T-helper 2 cell treated with Interferon-gamma antibody and Interleukin-4, amounts not matched to agents 100 ng/mL and 5 ng/mL, for 36 hours (primary cell): ENCODE measurements around the gene STAT4. TPM values are rescaled to one million over a fixed set of nuclear protein-coding genes. Genes with fewer than 3 reads are reported as not detected.

Experiments
- intact Hi-C: fragments of 100-400 bp; cut with micrococcal nuclease; formaldehyde crosslinking; loops from one replicate; pipeline ENCODE4 v1.15.1; 2023
- total RNA-seq: library from RNA; stranded (reverse); gene quantifications from 2 replicates; pipeline ENCODE4 v1.2.3, GENCODE V29; 2022

Gene STAT4, protein sequence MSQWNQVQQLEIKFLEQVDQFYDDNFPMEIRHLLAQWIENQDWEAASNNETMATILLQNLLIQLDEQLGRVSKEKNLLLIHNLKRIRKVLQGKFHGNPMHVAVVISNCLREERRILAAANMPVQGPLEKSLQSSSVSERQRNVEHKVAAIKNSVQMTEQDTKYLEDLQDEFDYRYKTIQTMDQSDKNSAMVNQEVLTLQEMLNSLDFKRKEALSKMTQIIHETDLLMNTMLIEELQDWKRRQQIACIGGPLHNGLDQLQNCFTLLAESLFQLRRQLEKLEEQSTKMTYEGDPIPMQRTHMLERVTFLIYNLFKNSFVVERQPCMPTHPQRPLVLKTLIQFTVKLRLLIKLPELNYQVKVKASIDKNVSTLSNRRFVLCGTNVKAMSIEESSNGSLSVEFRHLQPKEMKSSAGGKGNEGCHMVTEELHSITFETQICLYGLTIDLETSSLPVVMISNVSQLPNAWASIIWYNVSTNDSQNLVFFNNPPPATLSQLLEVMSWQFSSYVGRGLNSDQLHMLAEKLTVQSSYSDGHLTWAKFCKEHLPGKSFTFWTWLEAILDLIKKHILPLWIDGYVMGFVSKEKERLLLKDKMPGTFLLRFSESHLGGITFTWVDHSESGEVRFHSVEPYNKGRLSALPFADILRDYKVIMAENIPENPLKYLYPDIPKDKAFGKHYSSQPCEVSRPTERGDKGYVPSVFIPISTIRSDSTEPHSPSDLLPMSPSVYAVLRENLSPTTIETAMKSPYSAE
- 91.2 and 93.2 TPM in 2 replicates for total RNA-seq

DNA sequence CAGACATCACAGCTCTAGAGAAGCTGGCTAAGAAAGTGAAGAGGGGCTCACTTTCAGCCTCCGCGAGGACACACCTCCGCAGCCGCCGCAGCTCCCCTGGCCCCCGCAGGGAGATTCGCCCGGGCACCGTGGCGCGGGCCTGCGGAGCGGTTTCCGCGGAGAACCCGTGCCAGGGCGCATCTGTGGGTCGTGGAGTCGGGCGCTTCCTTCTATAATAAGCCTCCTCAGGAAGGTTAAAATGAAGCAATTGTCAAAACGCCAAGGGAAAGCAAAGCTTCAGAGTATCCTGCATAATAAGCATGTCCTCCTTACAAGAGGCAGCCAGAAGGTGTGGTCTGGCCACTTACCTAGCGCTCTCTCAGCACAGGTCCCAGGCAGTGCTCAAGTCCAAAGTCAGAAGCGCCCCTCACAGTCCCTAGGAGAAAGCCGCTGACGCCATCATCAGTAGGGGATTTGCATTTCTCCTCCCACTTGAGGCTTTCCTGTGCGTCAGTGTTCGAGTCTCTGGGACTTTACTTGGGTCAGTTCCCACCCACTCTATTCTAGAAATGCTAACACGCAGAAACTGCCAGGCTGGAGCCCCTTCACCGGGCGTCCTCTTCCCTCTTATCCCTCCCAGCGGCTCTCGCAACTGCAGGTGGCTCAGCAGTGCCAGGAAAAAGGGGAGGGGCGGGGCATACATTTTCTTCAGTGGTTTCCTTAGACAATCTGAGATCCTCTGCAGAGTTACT is at the start of gene STAT4:
STAT4 (minus strand) TSS at position 395 of the 731 bp plus-strand sequence. CDS start 2,791 bp downstream, outside the sequence.
- intact Hi-C loops: loop anchor here (1.0 to 2.0 kb wide), 8 partner anchors 24 to 527 kb away; partner anchors contain the start of genes GLS and STAT1

DNA sequence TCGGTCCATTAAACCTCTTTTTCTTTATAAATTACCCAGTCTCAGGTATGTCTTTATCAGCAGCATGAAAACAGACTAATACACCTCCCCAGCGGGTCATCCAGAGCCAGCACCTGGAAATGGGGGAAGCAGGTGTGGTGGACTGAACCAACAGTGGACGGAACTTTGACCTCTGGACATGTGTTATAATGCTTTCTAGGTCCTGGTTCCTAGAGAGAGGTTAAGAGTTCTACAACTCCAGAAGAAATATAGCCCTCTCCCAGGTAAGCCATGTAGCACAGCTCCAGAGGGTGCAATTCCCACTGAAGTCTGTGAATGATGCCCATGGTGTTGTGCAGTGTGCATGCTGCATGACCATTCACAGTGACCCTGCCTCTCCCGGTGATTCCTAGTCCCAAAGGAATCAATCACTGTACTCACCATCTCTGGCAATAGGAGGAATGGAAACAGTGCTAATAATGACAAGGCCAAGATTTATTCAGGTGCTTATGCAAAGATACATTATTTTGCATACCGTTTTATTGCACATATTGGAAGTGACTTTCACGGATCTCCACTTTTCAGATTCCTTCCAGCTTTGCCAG is 49.2 kb upstream of the STAT4 start:
- intact Hi-C loops: loop anchor here (5.0 kb wide), 1 partner anchor 47 kb away; the partner anchor contains the start of gene MYO1B

DNA sequence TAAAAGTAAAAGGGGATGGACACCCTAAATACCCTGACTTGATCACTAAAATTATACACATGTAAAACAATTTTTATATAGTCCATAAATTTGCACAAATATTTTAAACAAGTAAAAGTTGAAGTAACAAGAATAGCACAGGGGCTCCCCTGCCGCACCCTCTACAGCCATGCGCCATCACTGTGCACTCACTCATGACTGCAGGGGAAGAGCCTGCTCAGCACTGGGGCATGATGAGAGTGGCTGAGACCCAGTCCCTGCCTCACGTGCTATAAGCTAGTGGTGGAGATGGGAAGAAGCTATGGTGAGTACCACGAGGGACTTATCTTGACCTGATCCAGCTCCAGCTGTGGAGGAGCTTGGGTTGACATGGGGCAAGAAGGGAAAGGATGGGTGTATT is 47.5 kb upstream of the STAT4 start:
- intact Hi-C loops: no loop called here

DNA sequence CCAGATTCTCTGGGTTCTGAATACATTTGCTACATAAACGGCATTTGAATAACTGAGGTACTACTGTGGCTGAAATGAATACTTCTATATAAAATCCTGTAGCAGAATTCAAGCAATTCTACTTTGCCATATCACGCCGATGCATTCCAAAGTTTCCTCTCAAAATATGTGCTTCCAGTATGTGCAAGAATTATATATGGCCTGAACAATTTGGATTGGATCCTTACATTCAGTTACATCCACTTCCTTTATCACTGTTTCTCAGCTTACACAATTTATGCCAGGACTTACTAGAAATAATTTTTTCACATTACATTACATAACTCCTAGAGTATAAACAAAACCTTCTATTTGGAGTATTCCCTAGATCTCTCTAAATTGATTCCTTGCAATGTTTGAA is 46.3 kb upstream of the STAT4 start:
- intact Hi-C loops: no loop called here

DNA sequence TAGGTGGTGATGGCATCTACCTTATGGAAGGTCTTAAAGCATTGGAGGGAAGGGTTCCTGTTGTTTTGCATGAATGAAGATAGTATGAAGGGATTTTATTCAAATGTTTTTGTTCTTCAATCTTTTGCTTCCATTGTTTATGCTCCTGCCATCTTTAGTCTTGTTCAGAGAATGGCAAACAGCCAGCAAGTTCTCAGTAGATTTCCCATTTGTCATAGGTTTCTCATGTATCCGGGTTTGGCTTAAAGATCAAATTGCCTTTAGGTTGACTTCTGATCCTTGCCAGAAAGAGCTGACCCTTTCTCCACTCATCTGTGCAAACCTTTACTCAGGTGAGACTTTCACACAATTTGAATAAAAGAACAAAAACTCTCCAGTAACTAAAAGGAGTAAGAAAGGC is 44.2 kb upstream of the STAT4 start:
- intact Hi-C loops: no loop called here

DNA sequence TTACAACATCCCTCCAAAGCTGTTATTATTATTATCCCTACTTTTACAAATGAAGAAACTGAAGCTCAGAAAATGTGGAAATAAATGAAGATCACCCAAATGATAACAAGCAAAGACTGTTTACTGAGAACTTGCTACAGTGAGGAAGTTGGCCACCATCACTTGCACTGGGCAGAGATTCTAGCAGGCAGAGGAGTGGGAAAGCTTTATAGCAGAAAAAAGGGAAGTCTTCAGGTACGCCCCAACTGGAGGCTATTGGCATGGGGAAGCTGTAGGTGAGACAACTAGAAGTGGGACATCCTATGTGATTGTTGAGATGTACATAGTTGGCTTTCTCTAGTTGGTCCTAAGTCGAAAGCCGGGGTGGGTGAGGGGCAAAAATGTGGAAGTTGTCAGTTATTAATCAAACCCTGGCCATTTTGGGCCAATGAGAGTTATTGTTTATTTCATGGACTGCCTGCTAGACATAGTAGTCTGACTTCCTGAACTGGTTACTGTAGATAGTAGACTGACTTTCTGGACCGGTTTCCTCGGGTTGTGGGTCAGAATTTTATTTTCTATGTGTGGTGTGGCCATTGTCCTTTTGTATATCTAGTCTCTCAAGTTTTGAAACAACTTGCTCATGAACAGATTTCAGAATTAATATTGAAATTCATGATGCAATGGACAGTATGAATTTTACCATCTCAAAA is 40.2 kb upstream of the STAT4 start:
- intact Hi-C loops: loop anchor here (5.0 kb wide), 1 partner anchor 486 kb away; the partner anchor contains the start of gene NABP1

DNA sequence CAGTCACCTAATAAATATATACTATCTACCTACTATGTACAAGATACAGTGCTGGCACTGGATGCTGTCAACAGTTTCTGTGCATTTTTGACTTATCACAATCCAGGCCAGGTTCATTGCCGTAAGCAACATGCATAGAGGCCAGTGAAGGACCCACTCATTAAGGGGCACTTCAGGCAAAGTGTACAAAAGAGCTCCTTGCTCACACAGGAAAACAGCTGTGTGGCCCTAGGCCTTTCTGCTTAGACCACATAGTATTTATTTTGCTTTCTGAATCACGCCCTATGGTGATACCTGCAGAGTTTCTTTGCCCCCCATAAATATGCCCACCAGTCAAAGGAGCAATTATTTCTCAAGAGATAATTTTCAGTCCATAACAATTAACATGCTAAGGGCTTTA is 39.6 kb upstream of the STAT4 start:
- intact Hi-C loops: loop anchor here (5.0 kb wide), 1 partner anchor 487 kb away; the partner anchor contains the start of gene NABP1

DNA sequence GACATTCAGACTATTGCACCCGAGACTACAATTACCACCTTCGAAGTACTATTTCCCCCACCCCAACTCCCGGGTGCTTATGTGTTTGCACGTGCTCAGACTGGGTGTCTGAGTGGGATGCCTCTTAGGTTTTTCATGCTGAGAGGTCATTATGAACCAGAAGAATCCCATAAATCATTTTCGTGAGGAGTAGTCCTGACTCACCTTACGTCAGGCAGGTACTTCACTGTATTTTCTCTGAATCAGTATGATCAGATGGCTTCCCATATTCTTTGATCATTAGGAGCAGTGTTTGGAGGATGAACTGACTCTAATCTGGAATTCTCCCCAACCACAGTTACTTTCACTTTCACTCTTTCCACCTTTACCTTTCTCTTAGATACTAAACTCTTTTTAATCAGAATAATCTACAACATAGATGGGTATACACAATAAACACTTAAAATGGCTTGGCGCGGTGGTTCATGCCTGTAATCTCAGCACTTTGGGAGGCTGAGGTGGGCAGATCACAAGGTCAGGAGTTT is 38.4 kb upstream of the STAT4 start:
- intact Hi-C loops: loop anchor here (2.0 kb wide), 1 partner anchor 14 kb away; no protein-coding TSS in a partner anchor

DNA sequence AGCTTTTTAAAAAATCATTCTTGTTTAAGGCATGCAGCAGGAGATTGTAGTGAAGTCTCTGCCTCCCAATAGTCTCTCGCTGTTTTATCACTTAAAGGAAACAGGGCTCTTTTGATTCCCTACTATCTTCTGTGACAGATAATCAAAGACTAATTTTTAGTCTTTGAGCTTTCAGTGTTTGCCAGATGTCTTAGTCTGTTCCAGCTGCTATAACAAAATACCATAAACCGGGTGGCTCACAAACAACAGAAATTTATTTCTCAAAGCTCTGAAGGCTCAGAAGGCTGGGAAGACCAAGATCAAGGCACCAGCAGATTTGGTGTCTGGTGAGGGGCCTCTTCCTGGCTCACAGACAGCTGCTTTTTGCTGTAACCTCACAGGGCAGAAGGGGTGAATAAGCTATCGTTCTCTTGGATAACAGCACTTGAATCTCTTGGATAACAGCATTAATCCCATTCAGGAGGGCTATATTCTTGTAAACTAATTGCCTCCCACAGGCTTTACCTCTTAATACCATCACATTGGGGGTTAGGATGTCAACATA is 37.8 kb upstream of the STAT4 start:
- intact Hi-C loops: loop anchor here (2.0 kb wide), 1 partner anchor 14 kb away; no protein-coding TSS in a partner anchor

DNA sequence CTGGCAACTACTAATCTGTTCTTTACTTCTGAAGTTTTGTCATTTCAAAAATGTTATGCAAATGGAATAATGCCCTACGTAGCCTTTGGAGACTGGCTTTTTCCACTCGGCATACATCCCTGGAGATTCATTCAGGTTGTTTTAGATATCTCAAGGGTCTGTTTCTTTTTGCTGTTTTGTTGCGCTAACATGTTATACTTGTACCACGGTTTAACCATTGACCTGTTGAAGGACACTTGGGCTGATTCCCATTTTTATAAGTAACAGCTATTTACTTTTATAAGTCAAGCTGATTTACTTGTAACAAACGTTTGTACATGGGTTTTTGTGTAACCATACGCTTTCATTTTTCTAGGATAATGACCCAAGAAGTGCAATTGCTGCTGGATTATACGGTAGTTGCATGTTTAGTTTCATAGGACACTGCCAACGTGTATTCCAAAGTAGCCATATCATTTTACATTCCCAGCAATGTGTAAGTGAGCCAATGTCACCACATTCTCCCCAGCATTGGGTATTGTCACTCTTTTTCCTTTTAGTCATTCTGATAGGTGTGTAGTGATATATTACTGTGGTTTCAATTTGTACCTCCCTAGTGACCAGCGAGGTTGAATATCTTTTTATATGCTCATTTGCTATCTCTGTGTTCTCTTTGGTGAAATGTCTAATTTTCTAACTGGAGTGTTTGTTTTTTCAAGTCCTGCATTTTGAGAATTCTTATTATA is 36.5 kb upstream of the STAT4 start:
- intact Hi-C loops: no loop called here

DNA sequence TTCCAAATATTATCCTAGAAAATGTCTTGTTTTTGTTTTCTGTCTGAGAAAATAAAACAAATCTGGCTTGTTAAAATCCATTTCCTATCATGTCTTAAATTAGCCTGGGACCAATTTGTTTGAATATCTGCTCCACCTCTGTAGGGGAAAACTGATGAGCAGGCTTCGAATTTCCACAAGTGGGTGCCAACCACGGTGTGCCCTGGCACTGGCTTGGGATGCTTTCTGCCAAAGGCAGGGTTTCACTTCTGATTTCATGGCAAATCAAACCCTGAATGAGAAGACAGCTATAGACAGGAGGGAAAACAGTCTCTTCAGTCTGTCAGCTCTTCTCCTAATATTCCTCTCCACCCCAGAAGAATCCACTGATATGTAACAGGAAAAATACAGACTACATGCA is 33.7 kb upstream of the STAT4 start:
- intact Hi-C loops: no loop called here

DNA sequence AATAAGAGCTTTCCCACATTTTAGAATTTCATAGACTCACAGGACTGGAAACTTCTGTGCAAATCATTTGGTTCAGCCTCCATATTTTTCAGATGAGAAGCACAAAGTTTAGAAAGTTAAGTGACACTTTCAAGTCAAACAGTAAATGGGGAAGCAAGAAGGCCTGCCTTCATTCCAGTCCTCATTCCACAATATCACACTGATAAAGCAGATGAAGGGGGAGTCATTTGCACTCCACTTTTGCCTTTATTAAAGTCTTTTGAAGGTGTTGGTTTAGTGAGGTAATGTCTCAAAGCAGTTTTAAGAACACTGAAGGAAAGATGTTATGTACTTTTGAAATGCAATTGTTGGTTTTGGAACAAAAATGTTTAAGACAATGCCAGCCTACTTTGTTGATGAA is 32.7 kb upstream of the STAT4 start:
- intact Hi-C loops: no loop called here

DNA sequence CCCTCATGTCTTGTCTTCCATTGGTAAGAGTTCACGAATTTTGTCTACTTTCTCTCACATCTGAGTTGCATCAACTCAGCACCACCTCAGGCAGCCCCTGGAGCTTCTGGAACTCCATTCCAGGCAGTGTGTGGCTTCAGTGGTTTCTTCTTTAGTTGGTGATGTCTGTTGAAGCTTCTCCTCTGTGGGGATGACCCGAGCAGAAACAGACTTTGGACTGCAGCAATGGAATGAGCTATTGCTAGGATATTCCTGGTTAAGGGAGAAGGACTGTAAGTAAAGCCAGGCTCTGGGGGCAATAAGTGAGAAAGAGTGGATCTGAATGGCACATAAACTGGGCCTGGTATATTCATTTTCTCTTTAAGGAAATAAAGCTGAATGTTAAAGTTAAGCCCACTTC is 32.3 kb upstream of the STAT4 start:
- intact Hi-C loops: no loop called here

DNA sequence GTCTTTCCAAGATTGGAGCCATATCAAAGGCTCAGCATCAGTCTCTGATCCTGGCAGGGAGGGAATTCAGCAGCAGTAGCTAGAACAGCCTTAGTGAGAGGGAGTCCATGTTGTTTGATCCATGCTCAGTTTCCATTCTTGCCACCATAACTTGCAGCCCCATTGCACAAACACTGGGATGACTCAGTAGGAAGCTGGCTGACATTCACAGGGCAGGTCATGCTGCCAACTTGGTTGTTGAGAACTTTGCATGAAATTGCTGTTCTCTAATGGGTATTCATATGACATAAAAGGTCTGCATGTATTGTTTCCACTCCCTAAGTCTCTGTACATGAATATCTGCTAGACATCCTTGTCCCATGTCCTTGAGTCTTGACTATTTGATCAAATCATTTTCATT is 29.9 kb upstream of the STAT4 start:
- intact Hi-C loops: no loop called here

DNA sequence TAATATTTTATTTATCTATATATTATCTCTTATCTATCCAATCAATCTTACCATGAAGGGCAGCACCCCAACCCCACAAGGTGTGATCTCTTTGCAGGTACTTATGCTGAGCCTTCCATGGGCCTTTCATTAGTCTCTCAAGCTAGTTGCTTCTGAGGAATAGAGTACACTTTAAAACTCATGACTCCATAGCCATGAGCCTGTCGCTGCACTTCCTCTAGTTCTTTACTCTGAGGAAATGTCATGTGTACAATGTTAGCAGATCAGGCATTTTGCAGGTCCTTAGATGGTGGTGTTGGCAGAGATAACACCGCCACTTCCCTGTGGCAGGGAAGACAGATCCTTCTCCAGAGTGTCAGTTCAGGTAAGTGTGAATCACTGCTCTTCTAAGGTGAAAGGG is 29.5 kb upstream of the STAT4 start:
- intact Hi-C loops: no loop called here

DNA sequence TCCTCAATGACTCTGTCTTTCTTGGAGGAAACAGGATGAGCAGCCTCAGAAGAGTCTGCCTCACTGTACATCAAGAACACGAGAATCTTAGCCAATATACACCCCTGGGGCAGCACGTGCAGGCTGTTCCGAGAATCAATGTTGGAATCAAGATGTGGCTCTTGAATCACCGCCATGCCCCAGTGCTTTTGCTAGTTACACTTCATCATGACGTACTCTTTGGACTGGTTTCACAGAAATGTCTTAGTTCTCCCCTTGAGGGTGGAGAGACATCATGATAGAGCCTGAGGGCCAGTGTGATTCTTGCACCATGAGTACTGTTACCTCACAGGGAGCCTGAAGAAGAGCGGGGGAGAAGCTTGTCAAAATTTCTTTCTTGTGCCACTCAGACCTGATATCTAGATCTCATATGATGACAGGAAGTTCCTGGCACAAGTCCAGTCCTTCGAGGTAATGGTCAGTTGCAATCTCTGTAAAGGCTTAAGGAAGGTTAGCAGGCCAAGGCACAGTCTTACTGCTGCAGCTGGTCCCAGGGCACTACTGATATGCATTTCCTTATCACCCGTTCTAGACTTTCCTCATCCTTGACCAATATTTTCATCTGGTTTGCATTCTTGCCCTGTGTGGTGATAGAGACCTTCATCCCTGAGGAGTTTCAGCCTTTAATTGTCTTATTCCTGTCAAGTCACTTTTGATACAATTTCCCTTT is 28.2 kb upstream of the STAT4 start:
- intact Hi-C loops: no loop called here

DNA sequence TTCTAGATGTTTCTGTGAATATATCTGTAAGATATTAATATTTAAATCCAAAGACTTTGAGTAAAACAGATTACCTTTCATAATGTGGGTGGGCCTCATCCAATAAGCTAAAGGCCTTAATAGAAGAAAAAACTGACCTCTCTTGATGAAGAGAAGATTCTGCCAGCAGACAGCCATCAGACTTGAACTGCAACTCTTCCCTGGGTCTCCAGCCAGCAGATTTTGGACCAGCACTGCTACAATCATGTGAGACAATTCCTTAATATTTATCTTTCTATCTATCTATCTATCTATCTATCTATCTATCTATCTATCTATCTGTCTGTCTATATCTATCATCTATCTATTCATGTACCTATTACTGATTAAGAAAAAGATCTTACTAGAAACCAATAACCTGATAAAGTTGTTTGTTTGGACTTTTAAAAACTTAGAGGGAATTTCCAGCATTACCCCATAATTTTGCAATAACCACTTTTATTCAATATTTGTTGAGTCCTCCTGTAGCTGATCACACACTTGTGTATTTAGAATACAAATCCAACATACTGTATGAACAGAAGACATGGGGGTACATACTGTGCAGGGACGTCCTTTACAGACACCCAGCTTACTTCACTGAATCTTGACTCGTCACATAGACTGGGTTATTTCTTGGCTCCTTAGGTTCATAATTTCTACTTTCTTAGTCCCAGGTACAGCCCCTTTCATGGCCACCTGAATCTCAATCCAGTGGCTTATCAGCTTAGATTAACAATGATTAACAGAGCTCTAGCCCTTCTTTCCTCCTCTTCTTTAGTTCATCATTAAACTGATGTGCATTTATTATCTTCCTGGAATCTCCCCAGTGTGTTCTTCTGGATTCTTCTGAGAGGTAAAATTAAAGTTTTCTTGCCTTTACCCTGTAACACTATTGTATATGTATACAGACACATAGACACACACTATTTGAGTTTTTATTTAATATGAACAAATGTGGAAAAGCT is 27.2 kb upstream of the STAT4 start:
- intact Hi-C loops: no loop called here
